Effector memory CD8-positive, alpha-beta T cell (primary cell): Measurements from ENCODE around the gene CTDSPL.

Experiments used
- ATAC-seq: fragments of 150-1000 bp; cut with Tn5 transposase; replicated peaks from 2 replicates; pipeline ENCODE4 v1.10.0; 2021; ENCODE audit warnings: mild to moderate bottlenecking, moderate library complexity
- DNase-seq, 3 experiments: peaks; one replicate each; pipeline ENCODE4 v3.0.0; 2021
- H3K27ac Mint-ChIP-seq, 2 donors: one replicate each; pipeline ENCODE4 v1.8.0; 2022; ENCODE audit warnings: mild to moderate bottlenecking in 2 of 2, mixed read lengths in 2 of 2, moderate library complexity in 2 of 2
- H3K27me3 Mint-ChIP-seq, 2 donors: one replicate each; pipeline ENCODE4 v1.8.0; 2022; ENCODE audit warnings: mixed read lengths in 2 of 2
- H3K36me3 Mint-ChIP-seq: one replicate; pipeline ENCODE4 v1.8.0; 2022; ENCODE audit warnings: mild to moderate bottlenecking, moderate library complexity, mixed read lengths; ENCODE audit not compliant: insufficient read depth
- H3K4me1 Mint-ChIP-seq, 2 donors: one replicate each; pipeline ENCODE4 v1.8.0; 2022; ENCODE audit warnings: low read depth in 2 of 2, mixed read lengths in 2 of 2
- H3K4me3 Mint-ChIP-seq, 2 donors: one replicate each; pipeline ENCODE4 v1.8.0; 2022; ENCODE audit warnings: mild to moderate bottlenecking in 2 of 2, mixed read lengths in 2 of 2, moderate library complexity in 2 of 2
- H3K9me3 Mint-ChIP-seq, 2 donors: one replicate each; pipeline ENCODE4 v1.8.0; 2022; ENCODE audit warnings: mixed read lengths in 2 of 2

Gene CTDSPL

DNA sequence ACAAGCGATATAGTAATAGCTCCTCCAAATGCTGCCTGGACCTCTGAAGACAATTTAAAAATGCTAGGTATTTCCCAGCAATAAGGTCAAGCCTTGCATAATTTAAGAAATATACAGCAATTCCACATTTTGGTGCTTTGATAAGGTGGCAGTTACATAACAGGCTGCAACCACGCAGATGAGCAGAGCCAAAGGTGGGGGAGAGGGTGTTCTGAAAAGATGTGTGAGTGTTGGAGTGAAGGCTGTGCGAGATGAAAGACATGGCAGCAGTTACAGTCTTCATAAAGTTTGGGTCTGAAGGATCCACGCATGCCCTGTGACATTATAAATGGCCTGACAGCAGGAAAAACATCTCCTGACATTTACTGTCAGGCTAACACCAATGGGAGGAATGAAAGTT lies 26.1 kb downstream of the CTDSPL start:
- Mint-ChIP-seq H3K27me3 (peaks cover 20 to 31% of the 10 kb centered on the region in 2 donors), H3K9me3 (no peaks in the 10 kb centered on the region), H3K4me3 (no peak overlapping the region), H3K36me3 (no peaks in the 10 kb centered on the region), H3K4me1 (no peaks in the 10 kb centered on the region), H3K27ac (no peak overlapping the region)
- no peak for ATAC-seq
- no peak for DNase-seq

DNA sequence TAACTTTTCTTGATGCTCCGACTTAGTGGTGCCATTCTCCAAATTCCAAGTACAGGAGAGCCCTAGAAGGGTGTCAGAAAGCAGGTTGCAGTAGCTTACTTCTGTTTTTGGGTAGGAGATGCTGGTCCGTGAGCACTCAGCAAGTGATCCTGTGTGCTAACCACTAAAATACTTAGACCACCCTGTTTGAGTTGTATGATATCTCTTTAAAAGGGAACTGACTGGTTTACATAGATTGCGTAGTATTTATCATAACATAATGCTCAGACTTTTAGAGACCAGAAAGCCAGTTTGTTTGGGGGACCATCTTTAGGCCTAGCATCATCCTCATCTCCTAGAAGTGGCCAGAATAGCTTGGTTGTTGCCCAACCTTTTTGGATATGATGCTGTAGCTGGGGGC lies 26.7 kb downstream of the CTDSPL start:
- H3K4me3 Mint-ChIP-seq: no peak overlapping the region
- ATAC-seq (no peak), DNase-seq (no peak)
- H3K36me3 Mint-ChIP-seq: no peaks in the 10 kb centered on the region
- peaks cover 20 to 31% of the 10 kb centered on the region in 2 donors for H3K27me3 Mint-ChIP-seq
- no peaks in the 10 kb centered on the region for H3K9me3 Mint-ChIP-seq
- no peaks in the 10 kb centered on the region for H3K4me1 Mint-ChIP-seq
- H3K27ac Mint-ChIP-seq: no peak overlapping the region

DNA sequence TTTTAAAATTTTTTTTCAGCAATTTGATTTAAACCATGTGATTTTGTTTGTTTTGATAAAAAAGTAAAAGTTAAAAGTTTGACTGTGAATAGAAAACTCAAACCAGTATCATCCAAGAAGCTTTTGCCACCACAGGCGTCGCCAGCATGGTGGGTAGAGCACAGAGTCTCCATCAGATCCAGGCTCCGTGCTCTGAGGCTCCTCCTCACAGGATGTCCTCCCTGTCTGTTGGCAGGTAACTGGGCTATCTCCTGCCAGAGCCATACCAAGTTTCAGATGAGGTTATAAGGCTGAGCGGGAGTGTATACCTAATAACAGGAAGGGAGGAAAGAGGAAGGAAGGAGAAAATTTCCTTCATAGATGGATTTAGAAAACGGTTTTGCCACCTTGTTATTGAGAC lies 28.8 kb downstream of the CTDSPL start:
- ATAC-seq (no peak), DNase-seq (no peak)
- Mint-ChIP-seq H3K4me3 (no peak overlapping the region), H3K4me1 (no peaks in the 10 kb centered on the region), H3K36me3 (no peaks in the 10 kb centered on the region), H3K9me3 (no peaks in the 10 kb centered on the region), H3K27me3 (peaks cover 13 to 15% of the 10 kb centered on the region in 2 donors), H3K27ac (no peak overlapping the region)

DNA sequence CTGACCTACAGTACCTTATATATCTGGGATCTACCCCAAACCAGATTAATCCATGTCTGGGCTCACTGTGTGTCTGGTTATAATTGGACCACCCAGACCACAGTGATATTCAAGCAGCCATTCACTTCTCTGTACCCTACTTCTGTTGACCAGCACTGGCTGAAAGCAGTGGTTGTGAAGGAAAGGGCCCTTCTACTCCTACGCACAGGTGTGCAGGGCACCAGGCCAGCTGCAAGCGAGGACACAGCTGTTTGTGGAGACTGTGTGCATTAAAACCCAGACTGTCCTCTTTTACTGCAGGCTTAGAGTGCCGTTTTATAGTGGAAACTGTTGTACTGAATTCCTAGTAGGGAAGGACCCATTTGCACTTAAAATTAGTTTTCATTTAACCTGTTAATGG lies 29.5 kb downstream of the CTDSPL start:
- ATAC-seq (no peak), DNase-seq (no peak)
- Mint-ChIP-seq H3K9me3 (no peaks in the 10 kb centered on the region), H3K4me1 (no peaks in the 10 kb centered on the region), H3K27me3 (peaks cover 12 to 14% of the 10 kb centered on the region in 2 donors), H3K27ac (no peak overlapping the region), H3K36me3 (no peaks in the 10 kb centered on the region), H3K4me3 (no peak overlapping the region)

DNA sequence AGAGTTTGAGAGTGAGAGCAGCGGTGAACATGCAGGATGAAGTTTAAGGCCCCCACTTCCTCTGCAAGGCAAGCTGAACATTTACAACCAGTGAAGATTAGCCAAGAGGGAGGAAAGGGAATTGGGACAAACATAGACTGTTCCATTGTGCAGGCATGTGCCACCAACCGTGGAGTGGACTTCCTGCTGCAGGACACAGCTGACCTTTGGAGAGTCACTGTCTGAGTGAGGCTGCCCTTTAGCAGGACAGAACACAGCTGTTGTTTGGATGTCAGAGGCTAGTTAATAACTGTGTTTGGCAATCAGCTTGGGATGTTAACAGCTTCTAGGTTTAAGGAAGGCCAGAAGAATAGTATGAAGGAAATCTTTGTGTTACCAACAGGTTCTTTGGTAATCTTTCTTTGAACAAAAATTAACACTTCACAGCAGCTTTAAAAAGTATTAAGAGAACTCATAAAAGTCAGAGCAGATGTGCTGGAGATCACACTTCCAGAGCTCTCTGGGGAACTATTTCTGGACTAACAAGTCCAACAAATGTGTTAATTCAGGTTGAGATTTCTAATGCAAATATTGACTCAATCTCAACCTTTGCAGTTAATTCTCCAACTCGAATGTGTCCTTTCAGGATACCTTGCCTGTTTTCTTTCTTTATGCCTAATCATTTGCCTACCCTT lies 31.4 kb downstream of the CTDSPL start:
- Mint-ChIP-seq H3K27me3 (peaks cover 12 to 15% of the 10 kb centered on the region in 2 donors), H3K4me3 (no peak overlapping the region), H3K4me1 (no peaks in the 10 kb centered on the region), H3K36me3 (no peaks in the 10 kb centered on the region), H3K9me3 (no peaks in the 10 kb centered on the region), H3K27ac (no peak overlapping the region)
- no peak for DNase-seq
- no peak for ATAC-seq

DNA sequence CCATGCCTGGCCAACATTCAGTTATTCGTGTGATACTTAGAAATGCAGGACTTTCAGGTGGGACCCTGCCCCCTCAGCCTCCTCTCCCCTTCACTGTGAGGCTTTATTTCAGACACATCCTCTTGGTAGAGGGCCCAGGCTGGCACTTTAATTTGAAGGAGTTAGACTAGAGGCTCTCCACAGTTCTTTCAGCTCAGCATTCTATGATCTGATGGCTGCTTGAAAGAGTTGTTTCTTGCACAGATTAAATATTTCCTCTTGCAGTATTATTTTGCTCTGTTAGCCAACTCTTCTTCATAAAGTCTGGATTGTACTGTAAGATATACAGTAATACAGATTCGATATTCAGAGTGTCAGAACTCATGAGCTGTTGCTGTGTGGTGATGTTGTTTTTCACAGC lies 35.1 kb downstream of the CTDSPL start:
- Mint-ChIP-seq H3K4me3 (no peak overlapping the region), H3K36me3 (no peaks in the 10 kb centered on the region), H3K9me3 (no peaks in the 10 kb centered on the region), H3K27me3 (peaks cover 28 to 35% of the 10 kb centered on the region in 2 donors), H3K27ac (no peak overlapping the region), H3K4me1 (no peaks in the 10 kb centered on the region)
- no peak for DNase-seq
- no peak for ATAC-seq

DNA sequence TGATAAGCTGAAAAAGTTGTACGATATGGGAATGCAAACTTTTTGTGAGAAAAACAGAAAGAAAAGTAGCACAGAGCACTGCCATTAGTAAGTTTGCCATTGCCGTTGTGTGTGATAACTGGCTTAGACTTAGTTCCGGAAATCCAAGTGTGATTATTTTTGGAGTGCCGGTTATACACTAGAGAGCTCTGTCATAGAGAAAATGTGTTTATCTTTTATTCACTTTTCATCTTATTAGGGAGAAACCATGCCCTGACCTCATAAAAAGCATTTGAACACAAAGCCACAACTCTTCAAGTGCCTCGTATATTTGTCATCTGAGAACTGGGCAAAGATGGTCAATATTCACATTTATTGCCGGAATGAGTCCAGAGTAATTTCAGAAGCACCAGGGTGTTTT lies 36.1 kb downstream of the CTDSPL start:
- H3K9me3 Mint-ChIP-seq: no peaks in the 10 kb centered on the region
- peaks cover 34 to 38% of the 10 kb centered on the region in 2 donors for H3K27me3 Mint-ChIP-seq
- ATAC-seq (no peak), DNase-seq (no peak)
- H3K36me3 Mint-ChIP-seq: no peaks in the 10 kb centered on the region
- no peak overlapping the region for H3K27ac Mint-ChIP-seq
- no peaks in the 10 kb centered on the region for H3K4me1 Mint-ChIP-seq
- H3K4me3 Mint-ChIP-seq: no peak overlapping the region

DNA sequence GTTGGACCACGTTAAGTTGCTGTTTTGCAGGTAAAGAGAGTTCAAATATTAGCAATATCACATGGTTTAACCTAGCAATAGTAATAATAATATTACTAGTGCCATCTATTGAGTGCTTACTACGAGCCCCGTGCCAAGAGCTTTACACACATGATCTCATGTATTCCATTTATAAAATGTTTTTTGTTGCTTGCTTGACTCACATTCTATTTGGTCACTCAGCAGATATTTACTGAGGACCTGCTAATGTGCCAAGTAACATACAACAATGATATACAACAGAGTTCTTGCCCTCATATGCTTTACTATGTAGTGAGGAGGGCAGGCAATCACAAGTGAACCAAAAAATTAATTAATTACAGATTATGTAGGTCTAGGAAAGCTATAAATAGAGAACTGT lies 36.7 kb downstream of the CTDSPL start:
- no peaks in the 10 kb centered on the region for H3K4me1 Mint-ChIP-seq
- H3K27me3 Mint-ChIP-seq: peaks cover 38 to 43% of the 10 kb centered on the region in 2 donors
- H3K27ac Mint-ChIP-seq: no peak overlapping the region
- ATAC-seq: no peak
- no peak for DNase-seq
- no peak overlapping the region for H3K4me3 Mint-ChIP-seq
- H3K36me3 Mint-ChIP-seq: no peaks in the 10 kb centered on the region
- no peaks in the 10 kb centered on the region for H3K9me3 Mint-ChIP-seq

DNA sequence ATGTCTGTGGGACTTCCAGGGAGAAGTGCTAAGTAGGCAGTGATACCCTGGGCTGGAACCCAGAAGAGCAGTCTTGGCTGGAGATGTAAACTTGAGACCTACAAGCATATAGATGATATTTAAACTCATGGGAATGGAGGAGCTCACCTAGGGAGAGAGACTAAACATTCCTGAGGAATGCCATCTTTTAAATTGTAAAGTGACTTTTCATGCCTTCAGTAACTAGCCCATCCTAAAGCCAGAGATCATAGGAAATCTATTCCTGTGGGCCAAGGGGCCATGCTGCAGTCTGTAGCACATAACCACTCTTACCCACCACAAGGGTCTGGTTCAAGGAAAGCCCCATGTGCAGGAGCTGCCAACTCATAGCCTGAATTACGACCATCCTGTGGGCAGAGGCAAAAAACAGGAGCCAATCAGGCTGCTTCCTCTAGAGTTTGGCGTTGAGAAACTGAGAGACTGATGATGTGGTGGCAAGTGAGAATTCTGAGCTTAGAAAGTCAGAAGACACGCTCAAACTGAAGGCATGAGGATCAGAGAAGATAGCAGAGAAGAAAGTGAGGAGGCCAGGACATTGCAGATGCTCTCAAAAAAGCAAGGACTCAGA lies 37.5 kb downstream of the CTDSPL start:
- no peaks in the 10 kb centered on the region for H3K9me3 Mint-ChIP-seq
- DNase-seq: no peak
- ATAC-seq: no peak
- peaks cover 38 to 43% of the 10 kb centered on the region in 2 donors for H3K27me3 Mint-ChIP-seq
- no peak overlapping the region for H3K4me3 Mint-ChIP-seq
- no peaks in the 10 kb centered on the region for H3K4me1 Mint-ChIP-seq
- H3K36me3 Mint-ChIP-seq: no peaks in the 10 kb centered on the region
- H3K27ac Mint-ChIP-seq: no peak overlapping the region

DNA sequence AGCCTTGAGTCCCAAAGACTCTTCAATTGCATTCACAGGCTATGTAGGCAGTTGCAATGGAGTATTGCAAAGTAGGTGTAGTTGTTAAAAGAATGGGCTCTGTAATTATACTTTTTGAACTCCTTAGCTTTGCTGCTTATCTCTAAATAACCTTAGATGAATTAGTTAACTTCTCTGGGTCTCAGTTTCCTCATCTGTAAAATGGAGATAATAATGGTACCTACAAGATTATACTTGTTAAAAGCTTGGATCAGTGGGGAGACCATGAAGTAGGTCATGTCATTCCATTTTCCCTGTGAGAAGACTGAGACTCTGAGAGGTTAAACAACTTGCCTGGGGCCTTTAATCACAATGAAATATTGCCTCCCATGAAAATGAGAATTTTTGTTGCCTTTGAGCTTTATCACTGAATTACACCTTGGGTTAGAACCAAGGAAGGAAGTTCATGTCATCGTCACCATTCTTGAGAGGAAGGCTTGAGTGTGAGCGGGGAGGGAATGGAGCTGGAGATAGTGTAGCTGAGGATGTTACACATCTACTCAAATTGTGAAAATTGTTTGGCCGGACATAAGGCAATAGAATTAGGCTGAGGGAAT lies 38.1 kb downstream of the CTDSPL start:
- Mint-ChIP-seq H3K9me3 (no peaks in the 10 kb centered on the region), H3K36me3 (no peaks in the 10 kb centered on the region), H3K27ac (no peak overlapping the region), H3K27me3 (peaks cover 37 to 43% of the 10 kb centered on the region in 2 donors), H3K4me1 (no peaks in the 10 kb centered on the region), H3K4me3 (no peak overlapping the region)
- DNase-seq (no peak), ATAC-seq (no peak)

DNA sequence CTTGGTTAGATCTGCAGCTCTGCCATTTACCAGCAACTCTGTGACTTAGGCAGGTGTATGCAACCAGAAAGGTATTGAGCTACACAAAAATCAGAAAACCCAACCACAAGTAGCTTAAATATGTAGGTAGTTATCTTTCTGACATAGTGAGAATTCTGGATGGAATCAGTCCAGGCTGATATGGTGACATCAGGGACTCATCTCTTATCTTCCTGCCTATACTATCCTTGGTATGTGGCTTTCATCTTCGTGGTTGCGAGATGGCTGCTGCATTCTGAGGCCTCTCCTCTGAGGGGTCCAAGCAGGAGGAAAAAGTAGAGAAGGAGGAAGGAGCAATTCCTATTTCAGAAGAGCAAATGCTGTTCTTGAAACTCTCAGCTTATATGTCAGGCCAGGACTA lies 40.0 kb downstream of the CTDSPL start:
- no peaks in the 10 kb centered on the region for H3K9me3 Mint-ChIP-seq

DNA sequence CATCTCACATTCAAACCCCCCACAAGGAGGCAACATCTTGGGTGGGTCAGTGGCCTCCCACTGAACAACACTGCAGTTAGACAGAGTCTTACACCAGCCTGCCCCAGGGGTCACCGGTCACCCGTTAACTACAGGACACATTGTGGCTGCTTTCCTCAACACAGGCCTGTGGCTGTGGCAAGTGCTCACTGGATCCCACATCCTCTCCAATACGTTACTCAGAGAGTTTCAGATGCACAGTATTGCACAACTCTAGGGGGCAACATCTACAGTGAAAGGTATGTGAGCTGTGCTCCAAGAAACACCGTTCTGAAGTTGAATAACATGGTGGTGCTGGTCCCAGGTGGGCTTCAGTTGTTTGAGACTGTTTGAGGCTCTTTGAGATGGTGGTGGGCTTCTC lies 41.0 kb downstream of the CTDSPL start:
- no peak overlapping the region for H3K4me3 Mint-ChIP-seq
- H3K27me3 Mint-ChIP-seq: peaks cover 33 to 37% of the 10 kb centered on the region in 2 donors
- H3K27ac Mint-ChIP-seq: no peak overlapping the region
- no peak for DNase-seq
- H3K36me3 Mint-ChIP-seq: no peaks in the 10 kb centered on the region
- H3K9me3 Mint-ChIP-seq: no peaks in the 10 kb centered on the region
- ATAC-seq: no peak
- peaks cover 8 to 9% of the 10 kb centered on the region in 2 donors for H3K4me1 Mint-ChIP-seq

More for the DNA sequence above, 40.0 kb downstream of the CTDSPL start:
- ATAC-seq (no peak), DNase-seq (no peak)
- Mint-ChIP-seq H3K27me3 (peaks cover 33 to 40% of the 10 kb centered on the region in 2 donors), H3K36me3 (no peaks in the 10 kb centered on the region), H3K27ac (no peak overlapping the region), H3K4me3 (no peak overlapping the region), H3K4me1 (peaks cover 0 to 5% of the 10 kb centered on the region in 2 donors)

DNA sequence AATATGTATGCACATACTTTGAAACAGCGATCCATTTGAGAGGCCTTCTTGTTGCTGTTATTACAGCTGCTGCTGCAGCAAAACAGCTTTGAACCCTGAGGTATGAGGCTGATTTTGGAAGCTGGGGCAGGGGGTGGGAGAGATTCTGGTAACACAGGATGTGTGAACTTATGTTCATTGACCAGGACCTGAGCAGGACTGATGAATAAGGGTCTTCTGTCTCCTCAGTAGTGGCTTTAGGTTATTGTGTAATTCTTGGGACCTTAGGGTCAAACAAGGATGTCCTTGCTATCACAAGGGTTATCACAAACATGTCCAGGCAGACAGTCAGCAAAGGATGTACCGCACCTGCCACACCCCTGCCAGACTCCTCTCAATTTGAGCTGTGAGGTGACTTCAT lies 41.6 kb downstream of the CTDSPL start:
- Mint-ChIP-seq H3K4me1 (peaks cover 11 to 12% of the 10 kb centered on the region in 2 donors), H3K36me3 (no peaks in the 10 kb centered on the region), H3K4me3 (no peak overlapping the region), H3K27ac (no peak overlapping the region), H3K27me3 (peaks cover 33 to 37% of the 10 kb centered on the region in 2 donors), H3K9me3 (no peaks in the 10 kb centered on the region)
- DNase-seq: no peak
- ATAC-seq: no peak

DNA sequence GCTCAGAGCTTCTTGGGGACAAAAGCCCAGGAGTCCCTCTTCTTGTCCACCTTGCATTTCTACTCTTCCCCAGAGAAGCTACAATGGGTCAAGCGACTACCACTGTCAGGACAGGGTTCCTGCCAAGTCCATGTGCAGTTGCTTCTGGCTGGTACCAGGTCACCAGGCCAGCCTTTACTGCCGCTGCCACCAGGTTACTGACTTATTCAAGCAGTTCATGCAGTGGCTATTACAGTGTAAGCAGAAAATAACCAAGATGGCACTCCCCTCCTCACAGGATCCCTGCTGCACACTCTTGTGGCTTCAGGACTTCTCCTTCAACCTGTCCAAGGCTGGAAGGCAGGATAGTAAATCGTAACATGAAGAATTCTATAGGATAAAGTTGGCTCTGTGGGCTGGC lies 42.1 kb downstream of the CTDSPL start:
- no peak for ATAC-seq
- DNase-seq: no peak
- Mint-ChIP-seq H3K9me3 (no peaks in the 10 kb centered on the region), H3K27me3 (peaks cover 30 to 33% of the 10 kb centered on the region in 2 donors), H3K4me1 (peaks cover 11 to 12% of the 10 kb centered on the region in 2 donors), H3K27ac (no peak overlapping the region), H3K36me3 (no peaks in the 10 kb centered on the region), H3K4me3 (no peak overlapping the region)
